GM23338 (cell line): ENCODE data around the gene CTBP2. TPM values are rescaled to one million over a fixed set of nuclear protein-coding genes. Genes with fewer than 3 reads are reported as not detected.

ENCODE experiments used
- ATAC-seq: fragments of 200-7000 bp; cut with Tn5 transposase; 3 replicates; pipeline ENCODE4 v1.9.1; 2020
- DNase-seq: peaks from one replicate; pipeline ENCODE4 v3.0.0-alpha.2; 2015; ENCODE audit warnings: low spot score
- H2AFZ ChIP-seq: fragments of 200-600 bp; sonication (generic); 2 replicates; pipeline ENCODE4 v1.8.0; 2016; ENCODE audit warnings: antibody characterized with exemption, mild to moderate bottlenecking, moderate library complexity
- H3F3A ChIP-seq: fragments of 200-600 bp; sonication (generic); replicated peaks from 2 replicates; pipeline ENCODE4 v1.8.0; 2017; ENCODE audit warnings: antibody characterized with exemption, mixed run types, low read depth
- H3K27ac ChIP-seq: fragments of 200-600 bp; sonication (generic); 2 replicates; pipeline ENCODE4 v1.6.1; 2016; ENCODE audit warnings: low read depth
- H3K27me3 ChIP-seq: fragments of 200-600 bp; sonication (generic); 2 replicates; pipeline ENCODE4 v1.8.0; 2016; ENCODE audit warnings: mild to moderate bottlenecking, mixed run types, moderate library complexity; ENCODE audit not compliant: insufficient read depth
- H3K36me3 ChIP-seq: fragments of 200-600 bp; sonication (generic); 2 replicates; pipeline ENCODE4 v1.8.0; 2016; ENCODE audit warnings: mild to moderate bottlenecking; ENCODE audit not compliant: insufficient read depth
- H3K4me1 ChIP-seq: fragments of 200-600 bp; sonication (generic); 2 replicates; pipeline ENCODE4 v1.8.0; 2016; ENCODE audit warnings: mild to moderate bottlenecking, moderate library complexity; ENCODE audit not compliant: insufficient read depth
- H3K4me2 ChIP-seq: fragments of 200-600 bp; sonication (generic); 2 replicates; pipeline ENCODE4 v1.7.1; 2017; ENCODE audit warnings: mixed run types
- H3K4me3 ChIP-seq: fragments of 200-600 bp; sonication (generic); 2 replicates; pipeline ENCODE4 v1.6.1; 2016; ENCODE audit warnings: mixed run types
- H3K79me2 ChIP-seq: fragments of 200-600 bp; sonication (generic); replicated peaks from 2 replicates; pipeline ENCODE4 v1.8.0; 2017; ENCODE audit warnings: mild to moderate bottlenecking; ENCODE audit not compliant: insufficient read depth
- H3K9me2 ChIP-seq: fragments of 200-600 bp; sonication (generic); 2 replicates; pipeline ENCODE4 v1.8.0; 2017; ENCODE audit not compliant: insufficient read depth
- H4K20me1 ChIP-seq: fragments of 200-600 bp; sonication (generic); replicated peaks from 2 replicates; pipeline ENCODE4 v1.8.0; 2017; ENCODE audit warnings: mild to moderate bottlenecking; ENCODE audit not compliant: insufficient read depth
- H3K27ac Mint-ChIP-seq: 2 replicates; pipeline ENCODE4 v1.8.0; 2020; ENCODE audit warnings: inconsistent platforms, mild to moderate bottlenecking, moderate library complexity, mixed read lengths
- H3K27me3 Mint-ChIP-seq: 3 replicates; pipeline ENCODE4 v1.8.0; 2022; ENCODE audit warnings: low read depth, mild to moderate bottlenecking, moderate library complexity, mixed read lengths, inconsistent platforms; ENCODE audit not compliant: insufficient read depth, poor library complexity
- H3K36me3 Mint-ChIP-seq: 3 replicates; pipeline ENCODE4 v1.8.0; 2021; ENCODE audit warnings: low read depth, mild to moderate bottlenecking, inconsistent platforms, moderate library complexity, mixed read lengths
- H3K4me1 Mint-ChIP-seq: 3 replicates; pipeline ENCODE4 v1.8.0; 2020; ENCODE audit warnings: mild to moderate bottlenecking, inconsistent platforms, mixed read lengths
- H3K4me3 Mint-ChIP-seq: 3 replicates; pipeline ENCODE4 v1.8.0; 2021; ENCODE audit warnings: moderate library complexity, mild to moderate bottlenecking, inconsistent platforms, mixed read lengths
- H3K9me3 Mint-ChIP-seq: 3 replicates; pipeline ENCODE4 v1.8.0; 2020; ENCODE audit warnings: moderate library complexity, mild to moderate bottlenecking, inconsistent platforms, mixed read lengths
- ETS1 ChIP-seq: IDR thresholded peaks from 2 replicates; pipeline ENCODE4 v1.6.1; 2016; ENCODE audit warnings: antibody characterized with exemption
- EZH2phosphoT487 ChIP-seq: fragments of 200-600 bp; sonication (generic); IDR thresholded peaks from one replicate; pipeline ENCODE4 v1.8.1; 2018; ENCODE audit warnings: antibody characterized with exemption; ENCODE audit not compliant: unreplicated experiment
- JUNB ChIP-seq: IDR thresholded peaks from one replicate; pipeline ENCODE4 v1.6.1; 2016; ENCODE audit warnings: antibody characterized with exemption; ENCODE audit not compliant: unreplicated experiment
- POLR2AphosphoS5 ChIP-seq: IDR thresholded peaks from 2 replicates; pipeline ENCODE4 v1.6.1; 2016; ENCODE audit warnings: antibody characterized with exemption, low read depth
- REST ChIP-seq: IDR thresholded peaks from one replicate; pipeline ENCODE4 v1.6.1; 2018; ENCODE audit warnings: antibody characterized with exemption; ENCODE audit not compliant: unreplicated experiment
- ZNF114 ChIP-seq: fragments of 250-450 bp; sonication (Bioruptor Pico); IDR thresholded peaks from 2 replicates; pipeline ENCODE4 v1.5.0; 2020; ENCODE audit warnings: mild to moderate bottlenecking, moderate library complexity
- ZNF331 ChIP-seq: fragments of 250-450 bp; sonication (Bioruptor Pico); IDR thresholded peaks from 2 replicates; pipeline ENCODE4 v1.5.0; 2020; ENCODE audit warnings: low read depth, mild to moderate bottlenecking, moderate library complexity
- ZNF462 ChIP-seq: fragments of 250-450 bp; sonication (Bioruptor Pico); IDR thresholded peaks from 2 replicates; pipeline ENCODE4 v1.5.0; 2020; ENCODE audit warnings: mild to moderate bottlenecking, moderate library complexity
- polyA plus RNA-seq: library from polyadenylated mRNA; unstranded; fragments of >200 nt; fragmentation: Nextera tagmentation; extraction: Ambion mirVana; gene quantifications from 2 replicates; pipeline ENCODE4 v1.2.1, GENCODE V29; 2016
- total RNA-seq: library from RNA; depleted of rRNA; stranded (reverse); fragments of >200 nt; shearing (Covaris generic); gene quantifications from 2 replicates; pipeline ENCODE4 v1.2.3, GENCODE V29; 2014

Gene CTBP2
- total and polyA plus RNA-seq, 2 experiments from 2014 or later: 133 to 265 TPM

GRCh38 chr10:125148528-125148927, 11.8 kb downstream of the CTBP2 start:
- DNase-seq (no peak), ATAC-seq (no peak)
- Mint-ChIP-seq H3K4me1 (peaks cover 88% of the 10 kb centered on the region), H3K9me3 (no peaks in the 10 kb centered on the region; the same call in 1 of the 3 replicates), H3K27me3 (peaks cover 19% of the 10 kb centered on the region), H3K27ac (peak overlapping the region; percentile 96), H3K36me3 (peaks cover 73% of the 10 kb centered on the region), H3K4me3 (peak overlapping the region; percentile 70)
- peak overlapping the region; percentile 98 for H3K27ac ChIP-seq
- no peaks in the 10 kb centered on the region for H3K9me2 ChIP-seq
- H3K4me1 ChIP-seq: peaks cover 90% of the 10 kb centered on the region
- TF ChIP-seq ZNF331 (no peak), ZNF114 (CRISPR knock-in tag) (no peak), ZNF462 (CRISPR knock-in tag) (no peak), EZH2phosphoT487 (no peak), POLR2AphosphoS5 (peak; percentile 17; the same call in 1 of the 2 replicates), JUNB (no peak), ETS1 (no peak), REST (no peak)
- H3K27me3 ChIP-seq: no peaks in the 10 kb centered on the region
- no peak overlapping the region for H2AFZ ChIP-seq
- H4K20me1 ChIP-seq: peaks cover 65% of the 10 kb centered on the region
- H3K79me2 ChIP-seq: peaks cover 100% of the 10 kb centered on the region
- peaks cover 32% of the 10 kb centered on the region for H3F3A ChIP-seq
- H3K36me3 ChIP-seq: no peaks in the 10 kb centered on the region
- H3K4me3 ChIP-seq: peak overlapping the region; percentile 90; the same call in 1 of the 2 replicates
- H3K4me2 ChIP-seq: peak overlapping the region; percentile 78
